GM18508 (cell line): ENCODE data around the gene SPATA21.
"Not testable (repeated sequence)": the region's sequence is repeated elsewhere in the genome, so short reads cannot be mapped to it uniquely, and the experiment has no call there.

ENCODE experiments used
- ATAC-seq: cut with Tn5 transposase; IDR thresholded peaks from one replicate; pipeline ENCODE4 v1.9.1; 2021; ENCODE audit warnings: moderate number of reproducible peaks; ENCODE audit not compliant: insufficient read depth, unreplicated experiment

Gene SPATA21

GRCh38 chr1:16386454-16387113 is 50.6 kb downstream of the SPATA21 start:
- no peak for ATAC-seq

GRCh38 chr1:16385659-16386453 is 51.4 kb downstream of the SPATA21 start:
- no peak for ATAC-seq

- ATAC-seq, result no peak
Measured at GRCh38 chr1:16383888-16384287, 53.3 kb downstream of the SPATA21 start.

- ATAC-seq, result no peak
Measured at GRCh38 chr1:16380868-16381267, 56.4 kb downstream of the SPATA21 start.

- ATAC-seq, result no peak
Measured at GRCh38 chr1:16378443-16378842, 58.8 kb downstream of the SPATA21 start.

GRCh38 chr1:16376971-16377370 is 60.3 kb downstream of the SPATA21 start:
- ATAC-seq, result no peak

- ATAC-seq, result no peak
Measured at GRCh38 chr1:16375521-16376340, 61.5 kb downstream of the SPATA21 start.

GRCh38 chr1:16374266-16374665 is 63.0 kb downstream of the SPATA21 start:
- no peak for ATAC-seq

GRCh38 chr1:16372535-16373285 is 64.5 kb downstream of the SPATA21 start:
- ATAC-seq, result no peak

- no peak for ATAC-seq
Measured at GRCh38 chr1:16371725-16372124, 65.5 kb downstream of the SPATA21 start.

GRCh38 chr1:16369821-16370220 is 67.4 kb downstream of the SPATA21 start:
- ATAC-seq, result no peak

- no peak for ATAC-seq
Measured at GRCh38 chr1:16367968-16368890, 69.0 kb downstream of the SPATA21 start.

- ATAC-seq, result peak; percentile 45
Measured at GRCh38 chr1:16367258-16367967, 69.8 kb downstream of the SPATA21 start.

- peak; percentile 42 for ATAC-seq
Measured at GRCh38 chr1:16366722-16367257, 70.4 kb downstream of the SPATA21 start, which contains the start of gene SZRD1. Gene SZRD1, plus strand, starts transcription at chr1:16367242. Its CDS starts 16 bp downstream, at chr1:16367258.

GRCh38 chr1:16365146-16365498 is 72.1 kb downstream of the SPATA21 start:
- ATAC-seq, result not testable (repeated sequence)

GRCh38 chr1:16356867-16357266 is 80.4 kb downstream of the SPATA21 start:
- no peak for ATAC-seq

GRCh38 chr1:16354619-16355018 is 82.6 kb downstream of the SPATA21 start:
- no peak for ATAC-seq

GRCh38 chr1:16352842-16353535 is 84.2 kb downstream of the SPATA21 start:
- ATAC-seq, result no peak
